ENCODE data around the gene ABHD16A.

ABHD16A gene

DNA sequence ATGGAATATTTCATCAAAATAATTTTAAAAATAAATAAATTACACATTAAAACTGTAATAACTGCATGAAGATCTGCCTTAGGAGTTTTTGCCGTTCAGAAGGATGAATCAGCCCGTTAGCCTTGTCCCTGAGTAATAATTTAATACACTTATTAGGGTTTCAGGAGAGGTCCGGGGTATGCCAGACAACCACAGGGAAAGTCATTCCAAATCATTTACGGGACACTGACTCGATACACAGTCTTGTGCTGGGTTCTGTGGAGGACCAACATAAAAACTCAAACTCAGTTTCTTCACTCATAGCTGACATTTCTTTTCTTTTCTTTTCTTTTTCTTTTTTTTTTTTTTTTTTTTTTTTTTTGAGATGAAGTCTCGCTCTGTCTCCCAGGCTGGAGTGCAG, 2.8 kb upstream of the ABHD16A start:
- TF ChIP-seq CTCF (IDR thresholded peaks at IDR 0.05; ENCODE audit: low read depth, low read length, missing control alignments): no peak
- H3K4me3 ChIP-seq (replicated peaks; ENCODE audit: low read depth, low read length): no peak overlapping the region
- DNase-seq (ENCODE audit: extremely low read depth, low read depth): no peak

- TF ChIP-seq CTCF (IDR thresholded peaks at IDR 0.05; ENCODE audit: low read depth, low read length, missing control alignments): no peak
- no peak for DNase-seq (ENCODE audit: extremely low read depth, low read depth)
- H3K4me3 ChIP-seq (replicated peaks; ENCODE audit: low read depth, low read length): peak overlapping the region; percentile 66
Observed at GRCh38 chr6:31702405-31702818, 712 bp downstream of the ABHD16A start.

DNA sequence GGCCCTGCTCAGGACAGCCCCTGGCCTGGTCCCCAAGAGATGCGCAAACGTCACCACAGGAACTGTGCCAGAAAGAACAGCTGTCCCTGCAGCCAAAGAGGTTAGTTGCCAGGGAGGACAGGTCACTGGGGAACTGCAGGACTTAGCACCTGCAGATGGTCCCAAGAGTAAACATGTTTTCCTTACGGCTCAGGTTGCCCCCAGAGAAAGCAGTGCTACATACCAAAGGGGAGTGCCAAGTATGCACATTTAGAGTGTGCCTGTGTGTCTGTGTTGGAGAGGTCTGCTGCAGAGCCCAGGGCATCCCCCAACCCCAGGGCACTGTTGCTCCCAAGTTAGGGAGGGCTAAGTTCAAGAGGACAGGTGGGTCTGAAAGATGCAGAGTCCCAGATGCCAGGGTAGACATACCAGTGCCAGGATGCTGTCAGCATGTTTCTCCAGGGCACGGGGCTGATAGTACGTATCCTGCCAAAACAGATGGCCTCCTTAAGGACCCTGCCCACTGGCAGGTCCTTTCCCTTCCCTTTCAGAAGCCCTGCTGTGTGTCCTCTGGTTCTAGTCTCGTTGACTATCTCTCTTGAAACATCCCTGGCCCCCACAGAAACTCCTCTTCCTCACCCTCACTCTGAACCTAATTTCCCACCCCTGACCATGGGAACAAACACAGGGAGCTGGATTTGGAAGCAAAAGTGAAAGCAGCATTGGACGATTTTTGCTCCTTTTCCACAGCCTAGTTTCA, 1.3 kb downstream of the ABHD16A start:
- no peak for TF ChIP-seq CTCF (IDR thresholded peaks at IDR 0.05; ENCODE audit: low read depth, low read length, missing control alignments)
- DNase-seq (ENCODE audit: extremely low read depth, low read depth): no peak
- peak overlapping the region; percentile 66 for H3K4me3 ChIP-seq (replicated peaks; ENCODE audit: low read depth, low read length)

- H3K4me3 ChIP-seq (replicated peaks; ENCODE audit: low read depth, low read length): no peak overlapping the region
- DNase-seq (ENCODE audit: extremely low read depth, low read depth): no peak
- TF ChIP-seq CTCF (IDR thresholded peaks at IDR 0.05; ENCODE audit: low read depth, low read length, missing control alignments): no peak
Observed at GRCh38 chr6:31700740-31701401, 2.3 kb downstream of the ABHD16A start.

GRCh38 chr6:31697555-31697954, 5.6 kb downstream of the ABHD16A start:
- H3K4me3 ChIP-seq (replicated peaks; ENCODE audit: low read depth, low read length): no peak overlapping the region
- no peak for DNase-seq (ENCODE audit: extremely low read depth, low read depth)
- no peak for TF ChIP-seq CTCF (IDR thresholded peaks at IDR 0.05; ENCODE audit: low read depth, low read length, missing control alignments)

DNA sequence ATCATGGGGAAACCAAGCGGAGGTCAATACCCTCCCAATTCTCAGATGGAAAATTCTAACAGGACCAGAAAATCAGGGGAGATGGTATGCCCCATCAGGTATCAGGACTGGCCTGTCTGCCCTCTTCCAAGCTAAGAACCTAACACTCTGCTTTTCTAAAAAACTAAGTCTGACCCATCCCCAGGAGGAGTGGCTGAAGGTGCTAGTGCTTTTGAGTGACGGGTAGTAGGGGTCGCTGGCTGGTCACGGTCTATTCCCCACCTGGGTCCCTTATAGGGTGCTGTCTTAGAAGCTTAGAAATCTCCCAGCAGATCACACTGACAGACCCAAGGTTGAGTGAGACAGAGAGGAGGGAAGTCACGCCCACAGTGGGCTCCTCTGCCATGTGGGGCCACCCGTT, 9.6 kb downstream of the ABHD16A start:
- DNase-seq (ENCODE audit: extremely low read depth, low read depth): no peak
- no peak for TF ChIP-seq CTCF (IDR thresholded peaks at IDR 0.05; ENCODE audit: low read depth, low read length, missing control alignments)

More for the DNA sequence above, 9.6 kb downstream of the ABHD16A start:
- no peak overlapping the region for H3K4me3 ChIP-seq (replicated peaks; ENCODE audit: low read depth, low read length)

Data from HFF-Myc (cell line).